ENCODE results near the gene CAMK1D. TPM values are rescaled to one million over a fixed set of nuclear protein-coding genes. Genes with fewer than 3 reads are reported as not detected.

The CAMK1D gene
- polyA plus RNA-seq, 1 experiment = 8.2 TPM

DNA sequence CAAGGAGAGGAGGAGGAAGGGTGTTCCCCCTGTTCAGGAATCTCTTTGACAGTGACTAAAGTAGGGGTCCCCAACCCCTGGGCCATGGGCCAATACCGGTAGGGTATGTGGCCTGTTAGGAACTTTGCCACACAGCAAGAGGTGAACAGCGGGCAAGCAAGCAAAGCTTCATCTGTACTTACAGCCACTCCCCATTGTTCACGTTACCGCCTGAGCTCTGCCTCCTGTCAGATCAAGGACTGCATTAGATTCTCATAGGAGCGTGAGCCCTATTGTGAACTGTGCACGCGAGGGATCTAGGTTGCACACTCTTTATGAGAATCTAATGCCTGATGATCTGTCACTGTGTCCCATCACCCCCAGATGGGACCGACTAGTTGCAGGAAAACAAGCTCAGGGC, 201.6 kb downstream of the CAMK1D start:
- DNase-seq (ENCODE audit: low read depth, low spot score) = no peak
- CTCF ChIA-PET = no interaction called here
- H3K4me3 ChIP-seq (ENCODE audit: low read depth, low read length) = no peak overlapping the region
- POLR2A ChIA-PET = no interaction called here
- H3K27me3 ChIP-seq (ENCODE audit: control insufficient read depth, insufficient read depth, low read length) = no peaks in the 10 kb centered on the region
- peaks cover 8% of the 10 kb centered on the region for H3K9me3 ChIP-seq (ENCODE audit: control insufficient read depth, insufficient read depth, low read length)
- no peak overlapping the region for H3K27ac ChIP-seq (ENCODE audit: low read depth, low read length)
- TF ChIP-seq, protein P1, sequence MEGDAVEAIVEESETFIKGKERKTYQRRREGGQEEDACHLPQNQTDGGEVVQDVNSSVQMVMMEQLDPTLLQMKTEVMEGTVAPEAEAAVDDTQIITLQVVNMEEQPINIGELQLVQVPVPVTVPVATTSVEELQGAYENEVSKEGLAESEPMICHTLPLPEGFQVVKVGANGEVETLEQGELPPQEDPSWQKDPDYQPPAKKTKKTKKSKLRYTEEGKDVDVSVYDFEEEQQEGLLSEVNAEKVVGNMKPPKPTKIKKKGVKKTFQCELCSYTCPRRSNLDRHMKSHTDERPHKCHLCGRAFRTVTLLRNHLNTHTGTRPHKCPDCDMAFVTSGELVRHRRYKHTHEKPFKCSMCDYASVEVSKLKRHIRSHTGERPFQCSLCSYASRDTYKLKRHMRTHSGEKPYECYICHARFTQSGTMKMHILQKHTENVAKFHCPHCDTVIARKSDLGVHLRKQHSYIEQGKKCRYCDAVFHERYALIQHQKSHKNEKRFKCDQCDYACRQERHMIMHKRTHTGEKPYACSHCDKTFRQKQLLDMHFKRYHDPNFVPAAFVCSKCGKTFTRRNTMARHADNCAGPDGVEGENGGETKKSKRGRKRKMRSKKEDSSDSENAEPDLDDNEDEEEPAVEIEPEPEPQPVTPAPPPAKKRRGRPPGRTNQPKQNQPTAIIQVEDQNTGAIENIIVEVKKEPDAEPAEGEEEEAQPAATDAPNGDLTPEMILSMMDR (IDR thresholded peaks at IDR 0.05; ENCODE audit: low read depth, low read length) = no peak

DNA sequence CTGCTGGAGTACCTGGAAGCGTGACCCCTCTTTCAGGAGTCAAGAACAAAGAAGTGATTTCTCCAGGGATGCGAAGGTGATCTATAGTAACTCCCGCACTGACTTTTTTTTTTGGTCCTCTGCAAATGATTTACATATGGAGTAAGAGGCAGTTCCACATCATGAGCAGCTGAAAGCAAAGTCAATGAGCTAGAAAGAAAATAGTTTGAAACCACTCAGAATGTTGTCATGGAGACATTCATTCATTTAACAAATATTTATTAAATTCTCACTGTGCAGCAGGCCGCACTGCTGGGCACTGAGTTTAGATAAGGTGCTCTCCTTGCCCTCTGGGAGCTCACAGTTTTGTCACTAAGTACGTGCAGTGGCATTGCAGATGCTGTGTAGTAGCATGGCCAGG, 206.7 kb downstream of the CAMK1D start:
- ChIA-PET POLR2A (no interaction called here), CTCF (interaction anchor here (1.0 kb wide), 1 partner anchor 100 kb away, joined by 3 read pairs; no protein-coding TSS in a partner anchor)
- Histone ChIP-seq H3K27me3 (ENCODE audit: control insufficient read depth, insufficient read depth, low read length) (no peaks in the 10 kb centered on the region), H3K4me3 (ENCODE audit: low read depth, low read length) (no peak overlapping the region), H3K9me3 (ENCODE audit: control insufficient read depth, insufficient read depth, low read length) (no peaks in the 10 kb centered on the region; the same call in 1 of the 2 replicates), H3K27ac (ENCODE audit: low read depth, low read length) (no peak overlapping the region)
- TF ChIP-seq, protein P1 (IDR thresholded peaks at IDR 0.05; ENCODE audit: low read depth, low read length) = no peak
- DNase-seq (ENCODE audit: low read depth, low spot score) = no peak

DNA sequence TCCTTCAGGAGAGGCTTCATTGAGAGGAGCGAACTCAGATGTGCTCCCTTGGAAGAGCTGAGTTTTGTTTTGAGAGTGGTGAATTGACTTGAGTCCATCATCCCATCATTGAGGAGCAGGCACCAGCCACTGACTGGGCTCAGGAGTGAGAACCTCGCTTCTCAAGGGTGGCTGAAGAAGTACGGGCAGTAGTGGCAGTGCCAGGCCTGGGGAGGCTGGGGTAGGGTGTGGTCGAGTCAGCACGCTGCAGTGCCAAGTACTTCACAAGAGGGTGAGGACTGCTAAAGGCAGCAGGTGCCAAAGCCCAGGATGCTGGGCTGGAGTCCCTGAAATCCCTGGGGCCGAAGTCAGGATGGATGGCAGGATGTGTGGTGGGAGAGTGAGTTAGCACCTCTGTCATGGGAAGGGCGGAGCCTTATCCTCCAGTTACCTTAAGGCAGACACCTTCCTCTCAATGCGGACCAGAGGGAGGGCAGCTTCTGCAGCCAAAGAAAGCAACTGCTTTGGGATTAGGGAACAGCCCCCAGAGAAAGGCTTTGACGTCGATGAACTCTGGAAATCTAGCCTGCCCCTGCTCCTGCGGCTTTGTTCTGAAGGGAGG, 210.3 kb downstream of the CAMK1D start:
- ChIA-PET POLR2A (no interaction called here), CTCF (no interaction called here)
- H3K27ac ChIP-seq (ENCODE audit: low read depth, low read length) = no peak overlapping the region
- H3K9me3 ChIP-seq (ENCODE audit: control insufficient read depth, insufficient read depth, low read length) = no peaks in the 10 kb centered on the region
- peaks cover 2% of the 10 kb centered on the region for H3K27me3 ChIP-seq (ENCODE audit: control insufficient read depth, insufficient read depth, low read length)
- H3K4me3 ChIP-seq (ENCODE audit: low read depth, low read length) = no peak overlapping the region
- DNase-seq (ENCODE audit: low read depth, low spot score) = no peak
- TF ChIP-seq, protein P1 (IDR thresholded peaks at IDR 0.05; ENCODE audit: low read depth, low read length) = no peak

DNA sequence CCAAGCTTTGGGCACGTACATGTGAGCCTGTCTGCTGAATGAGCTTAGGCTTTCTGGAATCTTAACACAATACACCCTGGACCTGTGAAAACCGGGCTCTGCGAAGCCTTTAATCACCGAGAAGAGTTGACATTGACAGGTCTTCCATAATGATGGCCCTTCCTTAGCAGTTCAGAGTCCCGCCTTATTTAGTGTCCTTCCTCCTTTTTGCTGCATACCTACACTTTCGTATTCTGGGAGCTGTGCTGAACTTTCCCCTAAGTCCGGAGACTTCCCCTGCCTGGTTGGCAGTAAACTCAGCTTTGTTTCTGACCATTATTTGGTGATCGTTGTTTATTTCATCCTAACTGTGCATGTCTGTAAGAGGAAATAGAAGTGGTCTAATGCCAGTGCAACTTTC, 212.0 kb downstream of the CAMK1D start:
- ChIA-PET CTCF (no interaction called here), POLR2A (no interaction called here)
- DNase-seq (ENCODE audit: low read depth, low spot score) = no peak
- Histone ChIP-seq H3K27ac (ENCODE audit: low read depth, low read length) (no peak overlapping the region), H3K4me3 (ENCODE audit: low read depth, low read length) (no peak overlapping the region), H3K27me3 (ENCODE audit: control insufficient read depth, insufficient read depth, low read length) (peaks cover 2% of the 10 kb centered on the region), H3K9me3 (ENCODE audit: control insufficient read depth, insufficient read depth, low read length) (no peaks in the 10 kb centered on the region)
- TF ChIP-seq, protein P1 (IDR thresholded peaks at IDR 0.05; ENCODE audit: low read depth, low read length) = no peak

DNA sequence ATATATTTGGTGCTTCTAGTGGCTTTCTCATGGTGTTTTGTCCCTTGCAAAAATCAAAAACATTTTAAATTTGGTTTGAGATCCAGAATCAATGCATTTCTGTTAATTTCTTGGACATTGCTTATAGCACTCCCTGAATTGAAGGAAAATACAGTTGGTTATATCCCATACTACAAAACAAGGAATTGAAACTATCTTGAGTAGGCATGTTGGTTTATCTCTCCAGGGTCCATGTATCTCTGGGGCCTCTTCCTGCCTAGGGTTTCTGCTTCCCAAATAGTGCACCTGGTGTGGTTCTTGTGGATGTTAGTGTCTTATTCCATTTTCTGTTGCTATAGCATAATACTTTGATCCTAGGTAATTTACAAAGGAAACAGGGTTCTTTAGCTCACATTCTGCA, 212.4 kb downstream of the CAMK1D start:
- CTCF ChIA-PET = no interaction called here
- peaks cover 2% of the 10 kb centered on the region for H3K27me3 ChIP-seq (ENCODE audit: control insufficient read depth, insufficient read depth, low read length)
- POLR2A ChIA-PET = no interaction called here

More for the DNA sequence above, 212.4 kb downstream of the CAMK1D start:
- H3K27ac ChIP-seq (ENCODE audit: low read depth, low read length) = no peak overlapping the region
- no peaks in the 10 kb centered on the region for H3K9me3 ChIP-seq (ENCODE audit: control insufficient read depth, insufficient read depth, low read length)
- no peak overlapping the region for H3K4me3 ChIP-seq (ENCODE audit: low read depth, low read length)
- no peak for DNase-seq (ENCODE audit: low read depth, low spot score)
- TF ChIP-seq, protein P1 (IDR thresholded peaks at IDR 0.05; ENCODE audit: low read depth, low read length) = no peak

Data from AG04450 (cell line).